Kidney (tissue), 14 donors: Measurements from ENCODE around the gene GLCCI1. TPM values are rescaled to one million over a fixed set of nuclear protein-coding genes. Genes with fewer than 3 reads are reported as not detected.

Source experiments
- DNase-seq, 5 donors: peaks; one replicate each; pipeline ENCODE4 v3.0.0-alpha.2; 2013 to 2020
- FAIRE-seq: peaks from 2 replicates; lab custom pipeline; 2012; peaks lifted over from hg19 to GRCh38; lab: Jason Lieb, UNC
- H3K27ac ChIP-seq, 2 donors: one replicate each; pipeline ENCODE4 v1.7.0; 2013; ENCODE audit warnings: low read depth in 2 of 2, low read length in 2 of 2, inconsistent platforms in 1 of 2
- H3K27me3 ChIP-seq: one replicate; pipeline ENCODE4 v1.7.1; 2013; ENCODE audit warnings: low read length, inconsistent platforms; ENCODE audit not compliant: control insufficient read depth, insufficient read depth
- H3K36me3 ChIP-seq, 3 donors: one replicate each; pipeline versions ENCODE4 v1.7.0 to v1.7.1; 2013; ENCODE audit warnings: low read length in 3 of 3, control low read depth in 1 of 3, inconsistent platforms in 1 of 3; ENCODE audit not compliant: insufficient read depth in 3 of 3, control insufficient read depth in 2 of 3
- H3K4me1 ChIP-seq, 3 donors: one replicate each; pipeline versions ENCODE4 v1.7.0 to v1.7.1; 2013; ENCODE audit warnings: low read length in 3 of 3, inconsistent platforms in 1 of 3, low read depth in 1 of 3; ENCODE audit not compliant: control insufficient read depth in 2 of 3, insufficient read depth in 2 of 3
- H3K4me3 ChIP-seq, 3 donors: one replicate each; pipeline versions ENCODE4 v1.7.0 to v1.8.1; 2013; ENCODE audit warnings: low read length in 3 of 3, control low read depth in 1 of 3, inconsistent platforms in 1 of 3
- H3K9ac ChIP-seq, 3 donors: one replicate each; pipeline versions ENCODE4 v1.7.0 to v1.7.1; 2013; ENCODE audit warnings: low read length in 3 of 3, control low read depth in 1 of 3, inconsistent platforms in 1 of 3
- H3K9me3 ChIP-seq, 3 donors: one replicate each; pipeline versions ENCODE4 v1.7.0 to v1.7.1; 2013; ENCODE audit warnings: low read length in 3 of 3, control low read depth in 1 of 3, inconsistent platforms in 1 of 3; ENCODE audit not compliant: control insufficient read depth in 2 of 3, insufficient read depth in 1 of 3
- intact Hi-C: fragments of 100-400 bp; cut with DNase I; formaldehyde crosslinking; loops from one replicate; pipeline ENCODE4 v1.11.1; 2022
- polyA plus RNA-seq: library from polyadenylated mRNA; stranded (reverse); fragments of 350-450 nt; fragmentation: Illumina TruSeq; extraction: RNeasy Lipid Tissue Mini Kit (QIAGEN cat#74804); gene quantifications from one replicate; pipeline ENCODE4 v1.2.3, GENCODE V29; 2014; ENCODE audit warnings: low read depth, low replicate concordance; ENCODE audit not compliant: insufficient read depth
- total RNA-seq: library from RNA; stranded (reverse); fragmentation: NEBNext Ultra II Directional; extraction: Animal tissue kit (Norgen Biotek cat#: 25700); gene quantifications from one replicate; pipeline ENCODE4 v1.2.1, GENCODE V29; 2021
- TF ChIP-seq, protein P1 (sequence below): IDR thresholded peaks from 3 replicates; pipeline ENCODE4 v1.5.1; 2012; ENCODE audit warnings: mild to moderate bottlenecking, moderate library complexity, borderline replicate concordance; ENCODE audit not compliant: insufficient read depth; ENCODE audit errors: extremely low read depth
- donor health status: control.
- donor health status: control.
- donor health status: control.
- donor health status: control.
- donor health status: control.
- donor health status: DM: yes; HTN: yes; CAD: no.
- donor health status: Normal renal cell carcinoma (clear cell type).

GLCCI1 gene
- total and polyA plus RNA-seq, 2 donors from 2014 or later: 3.0 to 25.2 TPM

DNA sequence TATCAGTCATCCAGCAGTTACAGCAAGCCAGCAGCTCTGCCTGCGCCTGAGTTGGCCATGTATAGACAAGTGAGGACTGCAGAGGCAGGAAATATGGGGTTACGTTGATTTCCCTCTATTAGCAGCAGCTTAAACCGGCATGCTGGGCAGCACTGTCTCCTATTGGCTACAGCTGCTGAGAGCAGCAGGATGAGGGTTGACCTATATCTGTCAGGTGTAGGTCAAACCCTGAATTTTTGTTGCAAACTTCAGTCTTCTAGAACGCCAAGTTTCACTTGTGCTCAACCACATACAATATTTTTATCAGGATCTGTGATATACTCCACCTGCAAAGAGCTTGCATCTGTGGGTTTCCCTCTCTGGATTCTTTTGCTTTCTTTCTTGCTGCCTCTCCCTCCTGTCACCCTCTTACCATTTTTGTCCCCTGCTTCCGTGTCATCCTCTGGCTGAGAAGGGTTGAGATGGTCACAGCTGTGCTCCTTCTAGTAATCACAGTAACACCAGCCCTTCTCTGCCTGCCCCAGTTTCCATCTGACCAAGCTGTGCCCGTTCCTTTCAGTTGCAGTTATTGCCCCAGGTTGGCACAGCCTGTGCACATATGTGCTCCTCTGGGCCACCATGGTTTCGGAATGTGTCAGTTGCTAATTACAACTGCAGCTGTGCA is 23.8 kb upstream of the GLCCI1 start:
- DNase-seq (peak in 1 of 5 donors; percentile 46), FAIRE-seq (no peak)
- intact Hi-C loops: no loop called here
- Histone ChIP-seq H3K9ac (no peak overlapping the region), H3K4me1 (no peaks in the 10 kb centered on the region), H3K36me3 (no peaks in the 10 kb centered on the region), H3K4me3 (no peak overlapping the region), H3K9me3 (no peaks in the 10 kb centered on the region), H3K27ac (no peak overlapping the region), H3K27me3 (no peaks in the 10 kb centered on the region)
- TF ChIP-seq, protein P1, sequence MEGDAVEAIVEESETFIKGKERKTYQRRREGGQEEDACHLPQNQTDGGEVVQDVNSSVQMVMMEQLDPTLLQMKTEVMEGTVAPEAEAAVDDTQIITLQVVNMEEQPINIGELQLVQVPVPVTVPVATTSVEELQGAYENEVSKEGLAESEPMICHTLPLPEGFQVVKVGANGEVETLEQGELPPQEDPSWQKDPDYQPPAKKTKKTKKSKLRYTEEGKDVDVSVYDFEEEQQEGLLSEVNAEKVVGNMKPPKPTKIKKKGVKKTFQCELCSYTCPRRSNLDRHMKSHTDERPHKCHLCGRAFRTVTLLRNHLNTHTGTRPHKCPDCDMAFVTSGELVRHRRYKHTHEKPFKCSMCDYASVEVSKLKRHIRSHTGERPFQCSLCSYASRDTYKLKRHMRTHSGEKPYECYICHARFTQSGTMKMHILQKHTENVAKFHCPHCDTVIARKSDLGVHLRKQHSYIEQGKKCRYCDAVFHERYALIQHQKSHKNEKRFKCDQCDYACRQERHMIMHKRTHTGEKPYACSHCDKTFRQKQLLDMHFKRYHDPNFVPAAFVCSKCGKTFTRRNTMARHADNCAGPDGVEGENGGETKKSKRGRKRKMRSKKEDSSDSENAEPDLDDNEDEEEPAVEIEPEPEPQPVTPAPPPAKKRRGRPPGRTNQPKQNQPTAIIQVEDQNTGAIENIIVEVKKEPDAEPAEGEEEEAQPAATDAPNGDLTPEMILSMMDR: no peak

DNA sequence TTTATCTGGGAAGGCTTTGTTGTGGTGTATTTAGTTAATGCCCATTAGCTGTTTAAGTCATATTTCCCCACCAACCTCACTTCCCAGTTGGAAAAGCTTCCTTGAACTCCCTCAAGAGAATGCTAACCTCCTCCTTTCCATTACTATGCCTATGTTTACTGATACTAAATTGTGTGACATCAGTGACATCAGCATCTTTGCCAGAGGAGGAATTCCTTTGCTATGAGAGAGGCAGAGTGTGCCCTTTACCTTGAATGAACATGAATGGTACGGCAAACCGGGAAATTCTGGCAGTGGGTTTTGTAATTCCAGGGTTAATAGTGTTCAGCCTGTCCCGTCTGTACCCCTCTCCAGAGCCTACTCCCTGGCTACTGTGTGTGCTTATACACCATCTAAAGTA is 22.1 kb upstream of the GLCCI1 start:
- Histone ChIP-seq H3K4me3 (no peak overlapping the region), H3K9ac (no peak overlapping the region), H3K27me3 (no peaks in the 10 kb centered on the region), H3K9me3 (no peaks in the 10 kb centered on the region), H3K36me3 (no peaks in the 10 kb centered on the region), H3K27ac (no peak overlapping the region), H3K4me1 (no peaks in the 10 kb centered on the region)
- FAIRE-seq (no peak), DNase-seq (no peak)
- TF ChIP-seq, protein P1: no peak
- intact Hi-C loops: no loop called here

DNA sequence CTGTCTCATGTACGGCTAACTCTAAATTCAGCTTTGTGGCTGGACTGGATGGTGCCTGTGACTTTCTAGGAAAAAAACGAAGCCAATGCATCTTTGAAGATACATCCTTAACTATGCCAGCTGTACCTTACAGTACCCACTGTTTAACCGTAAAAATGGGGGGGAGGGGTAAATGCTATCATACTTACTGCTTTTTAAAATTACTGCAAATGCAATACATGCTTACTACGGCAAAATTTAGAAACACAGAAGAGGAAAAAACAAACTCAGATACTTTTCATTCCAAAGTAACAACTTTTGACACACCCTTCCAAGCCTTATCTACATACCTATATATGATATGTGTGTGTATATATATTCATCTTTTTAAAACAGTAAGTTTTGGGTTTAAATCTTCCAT is 20.4 kb upstream of the GLCCI1 start:
- no peaks in the 10 kb centered on the region for H3K36me3 ChIP-seq
- no peaks in the 10 kb centered on the region for H3K9me3 ChIP-seq
- TF ChIP-seq, protein P1: no peak
- H3K4me1 ChIP-seq: no peaks in the 10 kb centered on the region
- H3K9ac ChIP-seq: no peak overlapping the region
- no peak for FAIRE-seq
- no peak for DNase-seq
- intact Hi-C loops: no loop called here
- no peaks in the 10 kb centered on the region for H3K27me3 ChIP-seq
- H3K27ac ChIP-seq: no peak overlapping the region
- H3K4me3 ChIP-seq: no peak overlapping the region

DNA sequence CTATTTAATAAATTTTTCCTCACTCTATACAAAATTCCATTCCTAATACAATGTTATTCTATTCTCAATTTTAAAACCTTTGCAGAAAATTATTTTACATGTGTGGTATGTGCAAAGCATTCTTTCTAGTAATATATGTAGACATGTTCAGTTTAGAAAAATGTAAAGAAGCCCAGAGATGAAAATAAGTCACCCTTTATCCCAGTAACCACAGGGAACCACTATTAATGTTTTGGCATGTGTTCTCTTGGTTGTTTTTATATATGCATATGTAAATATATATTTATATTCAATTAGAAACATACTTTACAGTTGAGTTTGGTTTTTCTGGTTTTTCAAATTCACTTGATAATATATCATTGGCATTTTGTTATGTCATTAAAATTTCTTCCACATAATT is 14.8 kb upstream of the GLCCI1 start:
- no peaks in the 10 kb centered on the region for H3K4me1 ChIP-seq
- intact Hi-C loops: no loop called here
- no peak overlapping the region for H3K4me3 ChIP-seq
- no peak for DNase-seq
- TF ChIP-seq, protein P1: no peak
- no peaks in the 10 kb centered on the region for H3K36me3 ChIP-seq
- H3K9me3 ChIP-seq: no peaks in the 10 kb centered on the region
- H3K9ac ChIP-seq: no peak overlapping the region
- H3K27me3 ChIP-seq: no peaks in the 10 kb centered on the region
- FAIRE-seq: no peak
- H3K27ac ChIP-seq: no peak overlapping the region
